ENCODE results near the gene JARID2.

JARID2 gene

DNA sequence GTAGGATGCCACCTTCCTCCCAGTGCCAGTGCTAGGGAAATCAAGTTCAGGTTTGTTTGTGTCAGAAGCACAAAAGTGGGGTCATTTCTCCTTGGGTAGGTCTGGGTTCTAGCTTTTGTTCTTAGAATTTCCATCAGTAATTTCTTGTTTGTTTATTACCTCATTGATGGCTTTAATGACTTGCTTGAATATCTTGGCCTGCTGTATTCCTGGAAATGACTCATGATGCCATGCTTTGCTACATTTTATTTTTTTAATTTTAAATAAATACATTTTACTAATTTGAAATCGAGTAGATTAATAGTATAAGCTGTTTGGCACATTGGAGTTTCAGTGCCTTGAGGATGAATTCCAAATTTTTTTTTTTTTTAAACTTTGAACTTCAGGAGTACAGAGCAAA, 189.6 kb downstream of the JARID2 start:
- Mint-ChIP-seq H3K4me3 (no peak overlapping the region), H3K36me3 (ENCODE audit: low read depth) (peaks cover 22% of the 10 kb centered on the region), H3K27ac (peak overlapping the region; percentile 82), H3K9me3 (no peaks in the 10 kb centered on the region), H3K4me1 (ENCODE audit: low read depth) (peaks cover 97% of the 10 kb centered on the region), H3K27me3 (no peaks in the 10 kb centered on the region)

DNA sequence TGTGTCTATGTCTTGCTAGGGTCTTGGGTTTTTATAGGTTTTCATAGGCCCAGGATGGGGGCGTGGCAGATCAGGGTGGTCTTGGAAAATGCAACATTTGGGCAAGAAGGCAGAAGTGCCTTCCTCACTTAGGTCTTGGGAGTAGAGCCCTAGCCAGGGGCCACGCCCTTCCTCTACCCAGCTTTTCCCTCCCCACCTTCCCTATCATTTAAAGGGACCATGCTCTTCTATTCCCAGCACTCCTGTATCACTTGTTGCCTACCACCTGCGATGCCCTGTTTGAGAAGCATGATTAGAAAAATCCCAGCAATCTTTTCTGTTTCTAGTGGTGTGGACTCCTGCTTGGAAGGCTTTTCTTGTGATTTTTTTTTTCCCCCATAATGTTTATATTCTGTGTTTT, 190.6 kb downstream of the JARID2 start:
- peaks cover 97% of the 10 kb centered on the region for H3K4me1 Mint-ChIP-seq (ENCODE audit: low read depth)
- no peaks in the 10 kb centered on the region for H3K27me3 Mint-ChIP-seq
- no peak overlapping the region for H3K4me3 Mint-ChIP-seq
- H3K36me3 Mint-ChIP-seq (ENCODE audit: low read depth): peaks cover 22% of the 10 kb centered on the region
- H3K27ac Mint-ChIP-seq: peak overlapping the region; percentile 32
- no peaks in the 10 kb centered on the region for H3K9me3 Mint-ChIP-seq

DNA sequence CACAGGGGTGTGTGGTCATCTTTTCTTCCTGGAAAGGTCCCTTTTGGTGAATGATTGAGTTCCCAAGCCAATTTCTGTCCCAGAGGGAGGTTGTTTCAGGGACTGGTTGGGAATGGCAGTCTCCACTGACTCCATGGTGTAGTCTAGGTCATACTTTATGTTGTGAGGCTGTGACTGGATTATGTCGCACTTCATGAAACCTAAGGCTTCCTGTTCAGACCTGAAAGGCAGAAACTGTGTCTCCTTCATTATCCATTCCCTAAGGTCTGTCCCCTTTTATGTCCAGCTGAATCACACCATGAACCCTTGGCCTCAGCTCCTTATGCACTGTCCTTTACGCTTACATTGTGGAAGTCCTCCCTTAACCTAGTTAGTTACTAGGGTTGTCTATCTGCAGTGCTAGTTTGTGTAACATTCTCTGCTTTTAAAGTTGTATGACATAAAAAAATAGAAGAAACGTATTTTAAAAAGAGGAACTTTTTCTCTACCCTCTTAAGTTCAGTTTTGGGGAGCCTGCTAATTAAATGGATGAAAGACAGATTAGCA, 191.3 kb downstream of the JARID2 start:
- no peak overlapping the region for H3K4me3 Mint-ChIP-seq
- H3K9me3 Mint-ChIP-seq: no peaks in the 10 kb centered on the region
- H3K4me1 Mint-ChIP-seq (ENCODE audit: low read depth): peaks cover 93% of the 10 kb centered on the region
- H3K27ac Mint-ChIP-seq: peak overlapping the region; percentile 4
- H3K27me3 Mint-ChIP-seq: no peaks in the 10 kb centered on the region
- H3K36me3 Mint-ChIP-seq (ENCODE audit: low read depth): peaks cover 22% of the 10 kb centered on the region

DNA sequence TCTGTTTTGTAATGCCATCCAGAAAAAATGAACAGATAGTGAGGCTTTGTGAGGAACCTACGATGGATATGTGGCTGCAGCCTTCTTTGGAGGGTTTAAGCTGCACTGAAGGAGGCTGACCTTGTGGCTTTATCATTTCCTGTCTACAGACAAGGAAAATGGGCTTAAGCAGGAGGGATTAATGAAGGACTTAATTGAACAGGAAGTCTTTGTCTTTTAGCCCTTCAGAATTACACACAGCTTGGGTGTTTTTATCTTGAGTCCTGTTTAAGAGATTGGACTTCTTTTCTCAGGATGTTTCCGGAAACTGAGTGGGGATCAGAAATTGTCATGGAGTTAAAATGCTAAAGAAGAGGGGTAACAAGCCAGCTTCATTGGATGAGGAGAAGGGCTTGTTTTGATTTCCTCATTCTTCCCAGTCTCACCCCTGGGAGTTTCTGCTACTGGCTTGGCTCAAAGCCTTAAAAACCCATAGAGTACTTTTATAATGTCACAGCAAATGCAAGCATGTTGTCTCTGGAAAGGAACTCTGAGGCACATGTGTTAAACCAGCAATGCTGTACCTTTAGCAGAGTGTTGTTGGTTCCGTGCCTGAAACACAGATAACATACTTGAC, 193.6 kb downstream of the JARID2 start:
- peak overlapping the region; percentile 1 for H3K4me3 Mint-ChIP-seq
- H3K27me3 Mint-ChIP-seq: no peaks in the 10 kb centered on the region
- peaks cover 86% of the 10 kb centered on the region for H3K4me1 Mint-ChIP-seq (ENCODE audit: low read depth)
- H3K9me3 Mint-ChIP-seq: no peaks in the 10 kb centered on the region
- peaks cover 22% of the 10 kb centered on the region for H3K36me3 Mint-ChIP-seq (ENCODE audit: low read depth)
- H3K27ac Mint-ChIP-seq: peak overlapping the region; percentile 64

DNA sequence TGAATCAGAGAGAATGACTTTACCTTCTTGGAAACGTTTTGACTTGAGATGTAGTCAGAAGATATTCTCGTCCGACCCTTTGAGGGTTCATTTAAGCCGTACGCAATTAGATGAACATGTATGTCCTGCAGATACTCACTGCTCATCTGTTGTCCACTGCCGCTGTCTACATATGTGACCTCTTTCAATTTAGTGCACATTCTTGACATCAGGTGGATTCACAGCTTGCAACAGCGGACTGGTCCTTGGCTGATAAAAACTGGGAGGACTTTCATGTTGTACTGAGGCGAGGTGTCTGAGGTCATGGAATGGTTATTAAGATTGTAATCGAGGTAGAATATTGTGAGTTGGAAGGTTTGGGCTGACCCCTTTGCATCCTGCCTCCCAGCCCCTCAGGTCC, 194.2 kb downstream of the JARID2 start:
- peak overlapping the region; percentile 64 for H3K27ac Mint-ChIP-seq
- H3K36me3 Mint-ChIP-seq (ENCODE audit: low read depth): peaks cover 16% of the 10 kb centered on the region
- H3K9me3 Mint-ChIP-seq: no peaks in the 10 kb centered on the region
- no peak overlapping the region for H3K4me3 Mint-ChIP-seq
- H3K4me1 Mint-ChIP-seq (ENCODE audit: low read depth): peaks cover 86% of the 10 kb centered on the region
- no peaks in the 10 kb centered on the region for H3K27me3 Mint-ChIP-seq

DNA sequence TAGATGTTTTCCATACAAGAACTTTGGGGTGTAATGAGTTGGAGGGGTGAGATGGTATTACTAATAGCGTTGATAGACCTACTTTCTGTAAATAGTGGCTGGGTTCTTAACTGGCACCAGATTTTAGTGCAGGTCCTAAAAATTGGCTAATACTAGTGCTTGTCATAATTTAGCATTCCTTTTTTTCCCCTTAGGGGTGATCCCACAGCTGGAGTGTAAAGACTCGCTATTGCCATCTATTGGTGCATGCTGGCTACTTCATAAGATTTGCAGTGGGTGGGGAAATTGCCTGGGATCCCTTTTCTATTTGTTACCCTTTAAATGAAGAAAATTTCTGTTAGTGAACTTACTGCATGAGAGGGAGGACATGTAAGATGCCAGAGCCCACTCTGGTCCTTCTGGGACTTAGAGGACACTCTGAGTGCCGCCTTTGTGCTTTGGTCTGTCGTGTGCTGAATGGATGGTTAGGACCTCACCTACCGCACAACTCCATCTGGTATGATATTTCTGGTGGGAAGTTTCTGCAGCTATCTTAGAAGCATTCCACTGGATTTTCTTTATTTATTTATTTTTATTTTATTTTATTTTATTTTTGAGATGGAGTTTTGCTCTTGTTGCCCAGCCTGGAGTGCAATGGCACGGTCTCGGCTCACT, 195.5 kb downstream of the JARID2 start:
- peaks cover 13% of the 10 kb centered on the region for H3K36me3 Mint-ChIP-seq (ENCODE audit: low read depth)
- H3K27ac Mint-ChIP-seq: no peak overlapping the region
- H3K9me3 Mint-ChIP-seq: no peaks in the 10 kb centered on the region
- peaks cover 86% of the 10 kb centered on the region for H3K4me1 Mint-ChIP-seq (ENCODE audit: low read depth)
- no peak overlapping the region for H3K4me3 Mint-ChIP-seq
- H3K27me3 Mint-ChIP-seq: no peaks in the 10 kb centered on the region

DNA sequence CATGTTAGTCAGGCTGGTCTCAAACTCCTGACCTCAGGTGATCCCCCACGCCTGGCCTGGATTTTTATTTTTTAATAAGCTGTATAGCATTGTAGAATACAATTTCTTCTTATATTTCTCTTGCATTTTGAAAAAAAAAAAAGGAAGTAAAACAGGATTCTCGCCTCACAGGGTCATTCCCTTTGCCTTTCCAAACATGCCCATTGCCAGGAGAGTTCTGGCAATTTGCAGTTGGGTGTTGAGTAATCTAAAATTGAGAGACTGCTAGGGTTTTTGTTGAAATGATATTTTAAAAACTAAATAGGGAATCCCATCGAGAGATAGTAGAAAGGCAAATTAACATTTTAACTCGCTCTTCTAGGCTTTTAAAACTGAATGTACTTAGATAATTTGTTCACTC, 196.1 kb downstream of the JARID2 start:
- Mint-ChIP-seq H3K27me3 (no peaks in the 10 kb centered on the region), H3K4me1 (ENCODE audit: low read depth) (peaks cover 83% of the 10 kb centered on the region), H3K4me3 (no peak overlapping the region), H3K36me3 (ENCODE audit: low read depth) (peaks cover 13% of the 10 kb centered on the region), H3K9me3 (no peaks in the 10 kb centered on the region), H3K27ac (no peak overlapping the region)

DNA sequence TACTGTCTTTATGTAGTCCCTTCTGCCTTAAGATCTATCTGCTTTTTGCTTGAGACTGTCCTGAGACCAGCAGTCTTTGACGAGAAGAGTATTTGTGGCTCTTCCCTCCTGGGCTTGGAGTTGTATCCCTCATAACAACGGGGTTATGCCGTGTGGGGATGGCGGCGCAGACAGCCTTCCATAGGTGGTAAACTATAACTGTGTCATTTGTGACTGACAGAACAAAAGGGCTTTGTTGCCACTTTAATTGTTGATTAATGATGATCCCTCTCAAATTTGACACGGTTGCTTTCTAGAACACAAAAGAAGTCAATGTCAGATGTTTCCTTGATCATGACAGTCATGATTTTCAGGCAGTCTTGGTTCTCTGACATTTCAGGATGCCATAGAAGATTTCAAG, 196.6 kb downstream of the JARID2 start:
- Mint-ChIP-seq H3K4me3 (no peak overlapping the region), H3K9me3 (no peaks in the 10 kb centered on the region), H3K4me1 (ENCODE audit: low read depth) (peaks cover 83% of the 10 kb centered on the region), H3K27me3 (no peaks in the 10 kb centered on the region), H3K36me3 (ENCODE audit: low read depth) (peaks cover 8% of the 10 kb centered on the region), H3K27ac (no peak overlapping the region)

DNA sequence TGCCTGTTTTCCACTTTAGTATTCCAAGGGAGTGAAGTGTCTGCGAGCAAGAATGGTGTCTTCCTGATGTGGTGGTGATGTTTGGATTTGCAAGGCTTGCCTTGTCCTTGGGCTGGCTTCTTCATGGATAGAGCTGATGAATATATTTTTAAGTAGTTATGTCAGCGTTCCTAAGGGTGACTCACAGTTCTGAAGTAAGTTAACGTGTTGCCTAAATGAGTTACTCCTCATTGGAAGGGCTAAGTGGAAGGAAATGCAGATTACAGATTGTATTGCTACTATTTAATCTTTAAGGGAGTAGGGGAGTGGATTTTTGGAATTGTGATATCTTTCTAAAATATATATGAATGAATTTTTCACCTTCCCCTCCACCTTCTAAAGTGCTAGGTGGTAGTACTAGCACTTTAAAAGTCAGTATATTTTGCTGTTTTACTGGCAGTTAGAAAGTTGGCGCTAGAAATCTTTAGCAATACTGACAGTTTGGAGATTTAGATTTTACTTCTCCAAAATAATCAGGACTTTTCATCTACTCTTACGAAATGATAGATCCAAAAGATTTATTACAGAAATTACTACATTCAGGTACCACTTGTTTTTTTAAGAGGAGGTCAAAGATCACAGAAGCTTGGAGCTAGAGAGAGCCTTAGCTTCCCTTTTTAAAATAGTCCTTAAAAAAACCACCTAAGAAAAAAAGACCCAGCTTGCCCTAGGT, 197.4 kb downstream of the JARID2 start:
- H3K4me1 Mint-ChIP-seq (ENCODE audit: low read depth): peaks cover 83% of the 10 kb centered on the region
- no peak overlapping the region for H3K4me3 Mint-ChIP-seq
- peaks cover 4% of the 10 kb centered on the region for H3K36me3 Mint-ChIP-seq (ENCODE audit: low read depth)
- H3K27ac Mint-ChIP-seq: no peak overlapping the region
- no peaks in the 10 kb centered on the region for H3K27me3 Mint-ChIP-seq
- no peaks in the 10 kb centered on the region for H3K9me3 Mint-ChIP-seq

DNA sequence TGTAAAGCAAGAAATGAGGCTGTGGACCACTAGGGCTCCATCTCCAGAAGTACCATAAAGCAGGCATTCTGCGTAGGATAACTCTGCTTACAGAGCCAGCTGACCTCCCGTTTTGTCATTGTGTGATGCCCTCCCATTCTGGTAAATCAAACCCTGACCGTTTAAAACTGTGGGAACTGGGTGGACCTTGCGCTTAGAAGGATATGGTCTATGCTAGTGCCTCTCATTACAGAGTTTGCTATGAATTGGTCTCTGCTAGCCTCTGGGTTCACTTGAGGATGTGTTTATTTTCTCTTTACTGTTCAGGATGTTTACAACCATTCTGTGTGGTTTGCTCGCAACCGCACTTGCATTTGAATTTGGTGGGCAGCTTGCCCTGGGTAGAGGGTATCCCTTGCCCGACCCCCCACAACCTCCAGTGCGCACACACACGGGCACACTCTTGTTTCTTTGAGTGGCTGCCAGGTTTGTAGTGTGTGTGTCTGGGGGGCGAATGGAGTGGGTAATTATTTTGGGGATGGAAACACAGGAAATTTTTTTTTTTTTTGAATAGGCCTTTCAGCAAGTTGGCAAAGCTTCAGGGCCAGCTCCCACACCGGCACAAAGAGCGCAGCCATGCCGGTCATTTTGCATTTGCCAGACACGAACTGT, 198.3 kb downstream of the JARID2 start:
- peaks cover 3% of the 10 kb centered on the region for H3K36me3 Mint-ChIP-seq (ENCODE audit: low read depth)
- H3K9me3 Mint-ChIP-seq: no peaks in the 10 kb centered on the region
- H3K27me3 Mint-ChIP-seq: no peaks in the 10 kb centered on the region
- no peak overlapping the region for H3K27ac Mint-ChIP-seq
- H3K4me3 Mint-ChIP-seq: no peak overlapping the region
- peaks cover 83% of the 10 kb centered on the region for H3K4me1 Mint-ChIP-seq (ENCODE audit: low read depth)

DNA sequence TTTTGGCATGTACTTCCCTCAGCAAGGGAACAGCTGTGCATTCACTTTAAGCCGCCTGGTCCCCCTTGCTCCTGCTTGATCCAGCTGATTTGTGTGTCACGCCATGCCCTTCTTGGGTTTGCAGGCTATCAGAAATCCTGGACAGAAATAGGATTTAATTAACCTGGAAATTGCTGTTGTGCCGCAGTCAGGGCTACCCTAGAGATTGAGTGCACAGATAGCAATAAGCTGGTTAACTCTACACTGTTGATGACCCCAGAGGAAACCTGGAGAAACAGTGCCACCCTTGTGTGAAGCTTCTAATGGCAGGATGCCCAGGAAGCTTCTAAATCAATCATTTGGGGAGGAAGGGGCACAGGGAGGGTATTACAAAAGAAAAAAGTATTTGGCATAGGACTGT, 199.0 kb downstream of the JARID2 start:
- Mint-ChIP-seq H3K27ac (no peak overlapping the region), H3K36me3 (ENCODE audit: low read depth) (peaks cover 3% of the 10 kb centered on the region), H3K4me3 (no peak overlapping the region), H3K27me3 (no peaks in the 10 kb centered on the region), H3K4me1 (ENCODE audit: low read depth) (peaks cover 83% of the 10 kb centered on the region), H3K9me3 (no peaks in the 10 kb centered on the region)

DNA sequence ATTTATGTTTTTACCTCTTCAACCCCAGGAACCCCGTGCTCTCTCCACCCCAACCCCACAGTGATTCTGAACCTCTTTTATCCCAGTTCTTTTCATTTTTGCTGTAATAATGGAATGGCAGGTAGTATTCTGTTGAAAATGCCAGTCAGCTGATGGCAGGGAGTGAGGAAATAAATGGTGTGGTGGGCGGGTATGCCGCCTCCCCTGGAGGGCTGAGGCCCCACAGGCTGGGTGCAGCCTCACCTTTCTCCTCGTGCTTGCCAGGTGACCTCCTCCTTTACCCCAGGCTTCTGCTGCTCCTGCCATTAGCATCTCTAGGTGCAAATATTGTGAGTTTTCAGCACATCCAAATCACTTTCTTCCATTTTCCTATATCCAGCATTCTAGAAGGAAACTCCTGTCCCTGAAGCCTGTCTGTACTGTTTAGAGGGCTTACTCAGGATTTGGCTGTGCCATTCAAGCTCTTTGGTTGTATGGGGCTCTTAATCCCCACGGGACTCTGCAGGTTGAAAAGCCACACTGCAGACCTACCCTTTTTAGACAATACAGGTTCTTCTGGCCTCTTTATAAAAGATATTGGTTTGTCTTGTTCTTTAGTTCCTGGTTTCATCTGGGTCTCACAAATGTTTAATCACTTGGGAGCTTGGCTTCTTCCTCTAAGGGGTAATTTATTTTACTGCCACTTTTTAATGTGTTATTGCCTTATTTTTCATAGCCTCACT, 201.8 kb downstream of the JARID2 start:
- Mint-ChIP-seq H3K4me1 (ENCODE audit: low read depth) (peaks cover 85% of the 10 kb centered on the region), H3K4me3 (no peak overlapping the region), H3K27ac (no peak overlapping the region), H3K9me3 (no peaks in the 10 kb centered on the region), H3K36me3 (ENCODE audit: low read depth) (peaks cover 20% of the 10 kb centered on the region), H3K27me3 (no peaks in the 10 kb centered on the region)

DNA sequence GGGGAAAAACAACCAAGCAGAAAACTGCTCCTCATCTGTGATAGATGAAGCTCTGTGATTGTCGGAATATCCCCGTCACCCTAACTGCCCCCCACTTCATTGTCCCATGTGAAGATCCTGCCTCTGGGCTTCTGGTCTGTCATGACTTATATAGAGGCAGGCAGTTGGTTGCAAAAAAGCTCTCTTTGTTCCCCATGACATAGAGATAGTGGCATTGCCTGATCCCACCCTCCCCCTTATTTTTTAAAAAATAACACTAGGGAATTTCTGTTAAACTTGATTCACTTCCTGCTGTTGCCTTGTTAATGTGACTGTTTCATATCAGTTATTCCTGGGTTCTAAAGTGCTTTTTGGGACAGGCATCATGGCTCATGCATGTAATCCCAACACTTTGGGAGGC, 203.1 kb downstream of the JARID2 start:
- peaks cover 30% of the 10 kb centered on the region for H3K36me3 Mint-ChIP-seq (ENCODE audit: low read depth)
- H3K4me3 Mint-ChIP-seq: no peak overlapping the region
- H3K27ac Mint-ChIP-seq: no peak overlapping the region
- H3K9me3 Mint-ChIP-seq: no peaks in the 10 kb centered on the region
- peaks cover 87% of the 10 kb centered on the region for H3K4me1 Mint-ChIP-seq (ENCODE audit: low read depth)
- H3K27me3 Mint-ChIP-seq: no peaks in the 10 kb centered on the region

DNA sequence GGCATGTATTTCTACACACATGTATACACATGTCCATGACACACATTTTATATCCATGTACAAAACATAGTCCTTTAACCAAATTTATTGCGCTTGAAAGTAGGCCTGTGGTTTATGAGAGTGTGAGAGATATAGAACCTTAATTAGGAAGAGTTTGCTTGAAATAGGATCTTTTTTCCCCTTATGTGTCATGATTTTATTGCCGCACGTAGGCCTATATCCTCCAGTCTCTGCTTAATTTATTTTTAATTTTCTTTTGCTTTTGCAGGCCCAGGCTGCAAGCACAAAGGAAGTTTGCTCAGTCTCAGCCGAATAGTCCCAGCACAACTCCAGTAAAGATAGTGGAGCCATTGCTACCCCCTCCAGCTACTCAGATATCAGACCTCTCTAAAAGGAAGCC, 205.9 kb downstream of the JARID2 start:
- H3K36me3 Mint-ChIP-seq (ENCODE audit: low read depth): peaks cover 41% of the 10 kb centered on the region
- H3K27ac Mint-ChIP-seq: peak overlapping the region; percentile 46
- H3K4me3 Mint-ChIP-seq: peak overlapping the region; percentile 51
- no peaks in the 10 kb centered on the region for H3K9me3 Mint-ChIP-seq
- peaks cover 76% of the 10 kb centered on the region for H3K4me1 Mint-ChIP-seq (ENCODE audit: low read depth)
- no peaks in the 10 kb centered on the region for H3K27me3 Mint-ChIP-seq
